ENCODE measurements around the gene CYTH1.

CYTH1 gene

DNA sequence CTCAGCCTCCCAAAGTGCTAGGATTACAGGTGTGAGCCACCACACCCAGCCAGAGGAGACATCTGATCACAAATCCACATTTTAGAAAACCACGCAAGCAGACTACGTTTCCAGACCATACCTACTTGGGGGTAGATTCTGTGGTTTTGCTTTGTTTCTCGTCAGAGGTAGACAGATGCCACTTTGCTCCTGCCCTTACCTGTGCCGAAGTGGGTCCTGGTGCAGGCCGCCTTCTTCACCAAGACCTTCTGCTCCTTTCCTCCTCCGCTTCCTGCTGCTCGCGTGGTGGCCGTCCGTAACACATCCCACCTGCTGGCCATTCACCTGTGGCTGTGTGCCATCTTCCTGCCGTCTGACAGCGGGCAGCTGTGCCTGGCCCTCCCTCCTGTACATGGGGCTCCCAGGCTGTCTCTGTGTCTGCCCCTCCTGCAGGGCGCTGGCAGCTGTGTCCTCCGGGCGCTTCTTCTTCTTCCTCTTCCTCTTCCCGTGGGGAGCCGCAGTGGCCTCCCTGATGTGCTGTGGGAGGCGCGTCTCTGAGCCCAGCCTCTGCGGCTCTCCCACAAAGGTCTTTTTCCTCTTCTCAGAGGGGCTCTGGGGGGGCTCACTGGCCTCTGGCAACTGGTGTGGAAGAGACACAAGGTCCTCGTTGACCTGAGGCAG is 21.2 kb upstream of the CYTH1 start:
- DNase-seq: no peak

DNA sequence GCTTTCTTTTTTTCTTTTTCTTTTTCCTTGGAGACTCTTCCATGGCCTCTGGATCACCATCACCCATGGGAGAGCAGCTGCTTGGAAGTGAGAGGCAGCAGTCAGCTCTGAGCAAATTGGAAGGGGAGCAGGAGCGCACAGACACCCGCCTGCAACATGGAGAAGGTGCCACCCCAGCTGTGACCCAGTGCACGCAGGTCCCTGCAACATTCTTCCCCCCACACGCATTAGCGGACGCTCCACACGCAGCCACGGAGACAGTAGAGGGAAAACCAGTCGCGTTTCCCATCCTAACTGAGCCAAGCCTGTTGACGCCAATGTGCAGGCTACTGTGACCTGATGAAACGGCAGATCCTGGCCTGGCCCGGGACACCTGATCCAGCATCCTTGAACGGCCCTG is 20.4 kb upstream of the CYTH1 start:
- no peak for DNase-seq

DNA sequence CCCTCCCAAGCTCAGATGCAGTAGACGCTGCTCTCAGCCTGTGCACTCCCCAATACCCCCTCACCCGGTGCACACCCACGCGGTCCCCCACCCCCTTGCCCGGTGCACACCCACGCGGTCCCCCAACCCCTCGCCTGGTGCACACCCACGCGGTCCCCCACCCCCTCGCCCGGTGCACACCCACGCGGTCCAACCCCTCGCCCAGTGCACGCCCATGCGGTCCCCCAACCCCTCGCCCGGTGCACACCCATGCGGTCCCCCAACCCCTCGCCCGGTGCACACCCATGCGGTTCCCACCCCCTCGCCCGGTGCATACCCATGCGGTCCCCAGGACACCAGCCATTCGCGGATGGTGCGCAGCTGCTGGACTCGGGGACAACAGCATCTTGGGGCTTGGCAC is 19.9 kb upstream of the CYTH1 start:
- DNase-seq: no peak

DNA sequence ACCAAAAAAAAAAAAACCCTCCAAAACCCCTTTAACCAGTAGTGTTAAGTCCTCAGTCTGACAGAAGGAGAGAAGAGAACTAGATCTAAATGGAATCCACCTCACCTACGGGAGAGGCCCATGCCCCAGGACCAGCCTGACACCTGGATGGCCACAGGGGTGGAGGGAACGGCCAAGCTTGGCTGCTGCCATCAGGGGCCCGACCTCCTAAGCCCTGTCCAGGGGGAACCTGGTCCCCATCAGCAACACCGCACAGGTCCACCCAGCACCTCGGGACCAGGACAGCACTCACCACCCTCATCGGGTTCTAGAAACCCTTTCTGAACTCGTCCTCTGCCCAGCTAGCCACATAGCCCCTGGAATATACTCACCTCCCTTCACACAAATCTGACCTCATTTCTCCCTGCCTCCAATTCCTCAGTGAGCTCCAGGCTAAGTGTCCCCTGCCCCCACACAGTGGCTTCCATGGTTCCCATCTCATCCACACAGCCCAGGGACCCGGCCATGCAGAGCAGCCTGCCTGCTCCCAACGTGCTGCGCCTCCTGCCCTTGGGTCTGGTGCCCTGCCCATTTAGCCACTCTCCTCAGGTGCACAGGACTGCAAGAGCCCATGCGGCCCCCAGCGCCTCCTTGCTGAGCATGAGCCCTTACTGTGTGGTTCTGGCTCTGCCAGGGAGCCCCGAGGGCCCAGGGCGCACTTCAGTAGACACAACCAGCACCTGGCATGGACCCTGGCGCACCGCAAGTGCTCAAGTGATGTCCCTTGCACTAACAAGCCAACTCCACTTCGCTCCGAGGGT is 18.3 kb upstream of the CYTH1 start:
- no peak for DNase-seq

DNA sequence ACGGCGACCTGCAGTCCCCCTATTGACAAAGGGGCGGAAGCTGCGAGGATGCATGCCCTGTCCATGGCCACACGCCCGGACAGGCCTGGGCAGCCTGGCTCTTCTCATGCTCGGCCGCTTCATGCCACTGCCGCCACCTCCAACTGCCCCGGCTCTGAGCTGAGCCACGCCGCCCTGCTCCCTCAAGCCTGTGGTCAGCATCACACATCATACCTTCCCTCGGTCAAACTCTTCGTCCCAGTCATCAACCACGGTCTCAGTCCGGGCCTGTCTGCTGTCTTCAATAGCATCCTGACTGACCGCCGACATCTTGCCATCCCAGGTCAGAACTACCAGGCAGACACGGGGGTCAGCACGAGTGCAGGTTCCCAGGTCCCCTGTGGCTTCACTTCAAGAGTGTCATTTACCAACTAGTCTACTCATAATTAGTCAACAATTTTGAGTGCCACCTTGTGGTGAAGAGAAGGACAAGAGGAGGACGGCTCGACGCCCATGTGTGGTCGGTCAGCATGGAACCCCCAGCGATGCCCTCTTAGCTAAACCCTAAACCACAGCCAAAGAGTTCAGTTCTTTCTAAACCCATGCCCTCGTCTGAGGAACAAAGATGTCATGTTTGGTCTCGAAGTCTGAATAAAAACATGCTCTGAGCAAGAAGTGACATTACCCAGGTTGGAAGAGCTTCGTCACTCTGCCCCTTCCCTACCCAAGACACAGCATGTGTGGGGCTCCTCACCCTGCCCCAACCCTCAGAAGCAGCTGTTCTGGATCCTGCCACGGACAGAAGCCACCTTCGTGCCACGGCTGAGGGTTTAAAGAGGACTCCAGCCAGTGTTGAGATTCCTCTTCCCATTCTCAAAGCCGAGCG is 16.9 kb upstream of the CYTH1 start:
- peak; percentile 6 for DNase-seq

DNA sequence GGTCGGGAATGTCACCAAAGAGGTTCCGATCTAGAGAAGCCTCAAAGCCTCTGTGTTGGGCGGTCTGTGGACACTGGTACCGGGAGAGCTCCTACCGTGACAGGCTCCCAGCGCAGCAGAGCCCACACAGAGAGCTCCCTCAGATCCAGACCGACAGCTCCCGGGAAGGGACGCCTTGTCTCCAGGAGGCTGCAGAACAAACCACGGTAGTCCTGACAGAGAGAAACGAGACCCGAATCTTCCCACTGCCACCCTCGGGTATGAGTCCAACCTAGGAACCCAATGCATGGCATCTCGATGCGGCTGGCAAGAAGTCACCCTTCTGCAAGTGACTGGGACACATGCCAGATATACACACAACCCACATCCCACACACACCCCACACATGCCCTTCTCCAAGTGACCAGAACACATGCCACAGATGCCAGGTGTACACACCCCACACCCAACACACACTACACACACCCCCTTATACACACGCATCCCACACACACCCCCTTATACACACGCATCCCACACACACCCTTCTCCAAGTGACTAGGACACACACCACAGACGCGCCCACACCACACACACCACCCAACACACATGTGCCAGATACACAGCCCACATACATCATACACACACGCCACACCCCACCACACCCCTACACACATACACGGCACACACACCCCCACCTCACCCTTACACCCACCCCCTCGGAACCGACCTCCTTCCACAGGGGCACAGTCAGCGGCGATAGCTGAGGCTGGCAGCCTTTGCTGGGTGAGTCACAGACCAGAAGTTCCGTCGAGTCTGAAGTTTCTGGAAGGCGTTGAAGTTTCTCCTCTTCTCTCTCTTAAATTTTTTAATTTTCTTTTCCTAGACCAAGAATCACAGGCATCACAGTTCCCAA is 15.9 kb upstream of the CYTH1 start:
- DNase-seq: no peak

DNA sequence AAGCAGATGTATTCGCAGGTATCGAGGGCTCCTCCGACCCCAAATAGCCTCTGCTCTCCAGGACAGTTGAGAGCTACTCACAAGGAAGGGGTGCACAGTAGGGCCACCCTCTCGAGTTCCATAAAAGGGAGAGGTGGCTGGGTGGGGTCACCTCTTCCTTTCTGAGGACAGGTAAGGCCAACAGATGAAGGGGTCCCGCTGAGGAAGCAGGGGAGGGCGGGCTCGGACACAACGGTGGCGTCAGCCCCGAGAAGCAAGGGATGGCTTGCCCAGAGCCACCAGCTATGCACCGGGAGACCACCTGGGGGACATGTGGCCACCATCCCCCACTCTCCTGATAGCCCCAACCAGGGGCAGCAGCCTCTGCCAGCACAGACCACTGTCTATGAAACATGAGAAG is 15.1 kb upstream of the CYTH1 start:
- no peak for DNase-seq

DNA sequence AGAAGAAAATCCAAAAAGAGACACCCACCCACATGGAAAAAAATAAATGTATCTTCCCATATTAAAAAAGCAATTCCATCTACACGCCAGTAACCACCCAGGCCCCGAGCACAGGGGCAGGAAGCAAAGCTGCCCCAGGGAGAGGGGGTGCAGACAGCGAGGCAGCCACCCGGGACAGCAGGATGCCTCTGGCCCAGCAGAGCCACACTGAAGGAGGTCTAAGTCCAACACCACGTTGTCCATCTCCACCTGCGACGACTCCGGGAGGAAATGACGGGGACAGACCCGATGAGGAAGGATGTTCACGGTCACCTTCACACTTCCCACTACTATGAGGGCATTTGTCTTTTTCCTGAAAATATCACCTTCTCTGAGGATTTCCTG is 14.4 kb upstream of the CYTH1 start:
- no peak for DNase-seq

DNA sequence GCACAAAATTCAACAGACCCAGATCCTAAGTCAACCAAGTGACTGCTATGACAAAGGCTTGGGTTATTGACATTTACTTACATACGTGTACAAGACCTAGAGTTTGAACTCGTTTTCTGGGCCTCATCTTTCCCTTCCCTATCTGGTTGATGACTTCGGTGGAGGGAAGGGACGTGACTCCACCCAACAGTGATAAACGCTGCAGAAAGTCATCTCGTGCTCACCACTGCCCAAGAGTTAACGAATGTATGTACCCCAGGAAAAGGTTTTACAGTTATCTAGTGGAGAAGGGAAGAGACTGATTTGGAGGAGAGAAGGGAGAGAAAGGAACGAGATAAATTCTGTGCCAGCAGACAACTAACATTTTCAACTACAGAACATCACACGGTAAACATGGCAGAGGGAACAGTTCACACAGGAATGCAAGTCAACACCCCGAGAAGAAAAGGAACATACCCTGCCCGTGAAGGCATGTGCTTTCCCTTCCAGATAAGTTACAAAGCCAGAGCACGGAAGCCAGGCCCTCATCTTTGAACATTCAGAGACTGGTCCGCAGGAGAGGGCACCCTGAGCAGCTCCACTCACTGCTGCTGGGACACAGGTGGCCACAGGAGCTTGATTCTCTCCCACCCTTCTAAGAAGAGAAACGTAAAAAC is 13.9 kb upstream of the CYTH1 start:
- DNase-seq: no peak

DNA sequence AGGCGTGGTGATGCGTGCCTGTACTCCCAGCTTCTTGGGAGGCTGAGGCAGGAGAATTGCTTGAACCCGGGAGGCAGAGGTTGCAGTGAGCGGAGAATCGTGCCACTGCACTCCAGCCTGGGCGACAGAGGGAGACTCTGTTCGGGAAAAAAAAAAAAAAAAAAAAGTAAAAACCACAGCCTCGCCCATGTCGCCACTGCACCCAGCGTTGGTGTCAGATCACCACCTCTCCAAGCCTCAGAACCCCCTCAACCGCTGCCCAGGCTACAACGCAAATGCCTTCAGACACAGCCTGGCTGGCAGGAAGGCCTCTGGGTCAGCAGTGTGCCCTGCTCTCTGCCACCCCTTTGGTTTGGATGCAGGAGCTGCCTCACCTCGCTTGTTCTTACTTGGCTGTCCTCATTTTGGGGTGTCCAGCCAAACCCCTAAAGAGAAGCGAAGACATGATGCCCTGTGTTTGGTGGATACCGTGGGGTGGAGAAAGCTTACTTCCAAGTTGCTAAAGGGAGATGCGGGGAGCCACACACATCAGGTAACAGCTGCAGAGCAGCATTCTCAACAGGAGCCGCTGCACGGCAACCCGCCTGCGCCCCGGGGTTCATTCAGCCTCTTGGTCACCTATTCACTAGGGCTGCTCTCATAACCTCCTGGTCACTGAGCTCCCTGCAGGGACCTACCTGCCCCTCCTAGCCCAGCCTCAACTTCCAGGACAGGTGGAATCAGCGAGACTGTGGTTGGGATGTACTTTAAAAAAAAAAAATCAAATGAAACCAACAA is 13.0 kb upstream of the CYTH1 start:
- DNase-seq: no peak

DNA sequence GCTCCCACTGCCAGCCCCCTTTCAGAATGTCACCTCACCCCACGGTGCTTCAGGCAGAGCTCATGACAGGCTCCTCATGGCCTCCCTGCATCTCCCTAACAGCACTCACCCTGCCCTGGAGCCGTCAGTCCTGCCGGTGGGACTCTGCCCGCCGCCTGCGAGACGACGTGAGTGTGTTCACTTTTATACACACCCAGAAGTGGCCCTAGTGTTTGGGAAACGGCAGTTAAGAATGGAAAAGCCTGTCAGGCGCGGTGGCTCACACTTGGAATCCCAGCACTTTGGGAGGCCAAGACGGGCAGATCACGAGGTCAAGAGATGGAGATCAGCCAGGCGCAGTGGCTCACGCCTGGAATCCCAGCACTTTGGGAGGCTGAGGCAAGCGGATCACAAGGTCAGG is 12.3 kb upstream of the CYTH1 start:
- no peak for DNase-seq

DNA sequence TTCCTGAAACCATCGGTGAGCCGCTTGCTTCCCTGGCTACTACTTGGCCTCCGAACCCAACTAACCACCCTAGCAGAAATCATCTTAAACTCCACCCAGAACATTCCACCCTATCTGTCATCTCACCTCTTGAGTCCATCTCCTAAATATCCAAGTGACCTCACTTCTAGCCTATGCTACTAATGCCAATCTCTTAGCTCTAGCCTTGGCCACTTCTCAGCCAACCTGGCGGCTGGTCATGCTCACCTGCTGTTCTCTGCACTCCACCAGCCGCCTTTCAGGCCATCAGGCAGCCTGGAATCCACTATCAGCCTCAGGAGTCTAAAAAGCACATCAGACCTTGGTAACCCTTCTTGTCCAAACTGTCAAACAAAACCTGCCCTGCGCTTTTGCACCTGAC is 11.9 kb upstream of the CYTH1 start:
- no peak for DNase-seq

DNA sequence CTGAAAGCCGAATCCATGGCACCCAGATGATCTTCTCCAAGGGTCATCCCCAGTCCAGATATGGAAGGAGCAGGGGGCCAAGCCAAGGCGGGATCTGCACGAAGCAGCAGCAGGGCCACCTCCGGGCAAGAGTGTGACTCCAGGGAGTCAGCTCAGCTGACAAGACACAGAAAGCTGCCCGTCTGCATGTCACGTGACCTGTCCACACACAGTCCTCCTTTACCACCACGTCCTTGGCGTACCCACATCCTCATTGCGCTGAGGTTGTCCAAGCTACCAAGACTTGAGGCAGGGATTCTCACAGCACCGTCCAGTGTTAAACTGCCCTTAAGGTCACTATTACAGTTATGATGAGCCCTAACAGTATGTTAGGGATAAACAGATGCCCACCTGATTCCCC is 11.3 kb upstream of the CYTH1 start:
- no peak for DNase-seq

DNA sequence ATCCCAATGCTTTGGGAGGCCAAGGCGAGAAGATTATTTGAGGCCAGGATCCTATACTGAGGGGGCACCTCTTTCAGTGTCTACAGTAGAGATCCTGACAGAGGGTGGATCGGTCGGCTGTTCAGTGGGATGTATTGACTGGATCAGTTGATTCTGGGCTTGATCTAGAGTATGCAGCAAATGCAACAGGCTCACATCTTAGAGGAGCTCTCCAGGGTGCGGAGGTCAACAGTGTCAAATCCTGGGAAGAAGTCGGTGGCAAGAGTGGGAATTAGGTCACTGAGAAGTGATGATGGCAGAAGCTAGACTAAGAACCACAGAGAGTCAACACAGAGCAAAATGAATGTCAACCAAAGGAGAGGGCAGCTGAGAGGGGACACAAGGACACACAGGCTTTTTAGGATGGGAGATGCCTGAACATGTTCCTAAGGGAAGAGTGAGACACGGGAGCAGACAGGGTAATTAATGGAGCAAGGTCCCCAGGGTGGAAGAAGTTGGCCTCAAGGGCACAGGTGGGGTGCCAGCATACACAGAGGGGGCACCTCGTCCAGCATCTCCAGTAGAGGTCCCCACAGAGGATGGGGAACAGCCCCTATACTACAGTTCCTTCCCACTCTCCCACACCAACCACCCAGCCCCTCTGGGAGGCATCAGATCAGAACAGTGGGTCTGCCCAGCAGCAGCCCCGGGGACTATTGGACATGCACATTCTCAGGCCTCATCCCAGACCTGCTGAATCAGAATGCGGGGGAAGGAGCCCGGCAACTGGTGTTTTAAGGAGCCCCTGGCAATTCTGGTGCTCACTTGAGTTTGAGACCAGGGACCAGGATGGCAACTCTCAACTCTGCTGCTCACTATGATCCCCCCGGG is 10.0 kb upstream of the CYTH1 start:
- DNase-seq: no peak

DNA sequence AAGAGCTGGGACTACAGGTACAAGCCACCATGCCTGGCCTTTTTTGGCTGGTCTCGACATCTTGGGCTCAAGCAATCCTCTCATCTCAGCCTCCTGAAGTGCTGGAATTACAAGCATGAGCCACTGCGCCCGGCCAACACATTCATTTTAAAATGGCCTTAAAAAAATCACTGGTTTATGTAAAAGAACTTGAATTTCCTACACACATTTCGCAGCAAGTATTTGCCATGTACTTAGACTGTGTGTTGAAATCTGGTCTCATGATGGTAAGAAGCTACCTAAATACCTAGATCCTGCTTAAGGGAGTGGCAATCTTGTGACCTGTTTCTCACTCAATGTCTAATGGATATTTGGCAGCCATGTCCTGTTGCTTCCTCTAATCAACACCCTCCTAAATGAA is 8.5 kb upstream of the CYTH1 start:
- DNase-seq: no peak

DNA sequence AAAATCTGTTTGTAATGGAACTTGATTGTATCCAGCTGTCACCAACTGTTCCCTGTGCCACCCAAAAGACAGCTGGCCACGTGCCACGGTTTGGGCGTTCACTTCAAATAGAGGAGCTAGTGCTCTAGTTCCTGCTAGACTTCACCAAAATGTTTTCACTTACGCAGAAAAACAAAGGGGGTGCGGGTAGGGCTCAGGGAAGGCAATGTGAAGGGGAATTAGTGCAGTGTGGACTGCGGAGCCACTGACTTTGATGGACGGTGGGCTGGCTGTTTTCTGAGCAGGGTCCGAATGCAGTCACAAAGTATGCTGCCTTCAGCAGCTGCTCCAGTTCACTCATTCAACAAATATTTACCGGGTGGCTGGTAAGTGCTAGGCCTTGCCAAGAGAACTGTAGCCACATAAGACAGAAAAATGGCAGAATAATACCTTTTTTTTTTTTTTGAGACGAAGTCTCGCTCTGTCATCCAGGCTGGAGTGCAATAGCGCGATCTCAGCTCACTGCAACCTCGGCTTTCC is 7.6 kb upstream of the CYTH1 start:
- no peak for DNase-seq

DNA sequence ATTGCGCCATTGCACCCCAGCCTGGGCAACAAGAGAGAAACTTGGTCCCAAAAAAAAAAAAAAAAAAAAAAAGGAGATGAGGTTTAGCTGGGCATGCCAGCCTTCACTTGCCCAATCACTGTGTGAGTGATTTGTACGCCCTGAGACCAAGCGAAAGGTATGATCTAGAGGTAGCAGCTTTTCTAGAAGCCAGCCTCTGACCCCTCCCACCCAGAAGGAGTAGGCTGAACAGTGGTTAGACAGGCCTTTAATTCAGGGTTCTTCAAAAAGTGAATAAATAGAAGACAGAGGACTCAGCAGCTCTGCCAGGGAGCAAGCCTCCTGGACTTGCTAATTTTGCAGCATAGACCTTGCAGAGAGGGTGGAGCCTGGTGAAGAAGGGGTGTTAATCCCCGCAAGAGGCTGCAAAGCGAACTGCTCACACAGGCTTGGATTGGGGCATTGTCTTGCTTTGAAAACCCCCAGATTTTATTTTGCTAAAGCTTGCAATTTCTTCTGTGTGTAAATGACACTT is 7.1 kb upstream of the CYTH1 start:
- no peak for DNase-seq

DNA sequence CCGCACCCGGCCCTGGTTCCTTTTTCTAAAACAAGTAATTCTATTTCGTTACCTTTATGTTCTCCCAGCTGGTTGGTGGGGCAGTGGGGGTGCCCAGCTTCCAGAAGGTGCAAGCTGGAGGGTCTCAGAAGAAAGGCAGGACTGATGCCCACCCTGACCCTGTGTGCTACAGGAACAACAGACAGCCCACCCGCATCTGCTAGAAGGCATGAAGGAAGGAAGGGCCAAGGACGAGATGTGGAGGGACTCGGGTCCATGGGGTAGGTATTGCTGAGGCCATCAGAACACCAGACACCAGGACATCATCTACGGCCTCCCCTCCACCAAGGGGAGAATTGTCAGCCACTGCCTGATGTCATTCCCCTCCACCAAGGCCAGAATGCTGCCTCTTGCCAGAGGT is 6.4 kb upstream of the CYTH1 start:
- DNase-seq: no peak

DNA sequence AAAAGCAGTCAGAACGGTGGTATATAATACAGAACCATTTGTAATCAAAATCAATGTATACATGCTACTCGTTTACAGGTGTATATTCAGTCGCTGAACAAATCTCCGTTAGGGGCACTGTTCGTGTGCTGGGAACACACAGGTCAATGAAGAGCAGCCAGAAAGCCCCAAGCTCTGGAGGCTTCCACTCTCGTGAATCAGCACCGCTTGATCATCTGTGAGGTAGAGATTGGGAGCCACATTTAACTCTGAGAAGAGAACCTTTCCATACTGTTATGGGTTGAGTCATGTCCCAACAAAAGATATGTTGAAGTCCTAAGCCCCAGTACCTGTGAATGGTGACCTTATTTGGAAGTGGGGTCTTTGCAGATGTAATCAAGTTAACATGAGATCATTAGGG is 5.4 kb upstream of the CYTH1 start:
- DNase-seq: no peak

DNA sequence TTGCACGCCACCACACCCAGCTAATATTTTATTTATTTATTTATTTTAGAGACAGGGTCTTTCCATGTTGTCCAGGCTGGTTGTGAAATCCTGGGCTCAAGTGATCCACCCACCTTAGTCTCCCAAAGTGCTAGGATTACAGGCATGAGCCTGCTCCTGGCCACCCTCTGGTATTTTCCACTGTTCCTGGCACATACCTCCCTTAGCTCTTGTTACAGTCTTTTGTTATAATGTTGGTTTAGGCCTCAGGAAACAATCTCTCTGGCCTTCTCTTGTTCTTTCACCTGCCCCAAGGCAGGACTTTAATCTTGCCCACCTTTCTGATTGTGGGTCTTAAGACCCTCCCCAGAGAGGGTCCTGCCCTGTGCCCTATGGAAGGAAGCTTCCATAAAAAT is 3.6 kb upstream of the CYTH1 start:
- DNase-seq: peak; percentile 49
